Esophagus muscularis mucosa (tissue), 4 donors: ENCODE data around the gene INPP5A.

ENCODE experiments used
- EP300 ChIP-seq: sonication (generic); formaldehyde crosslinking; IDR thresholded peaks from one replicate; pipeline ENCODE4 v1.6.1; 2017; ENCODE audit warnings: antibody characterized with exemption
- POLR2A ChIP-seq: fragments of 450-650 bp; IDR thresholded peaks from one replicate; pipeline ENCODE4 v1.6.1; 2017; ENCODE audit warnings: antibody characterized with exemption, moderate library complexity, mild to moderate bottlenecking, low read depth
- POLR2AphosphoS5 ChIP-seq, 2 donors: sonication (generic); formaldehyde crosslinking; IDR thresholded peaks; one replicate each; pipeline ENCODE4 v1.6.1; 2017; ENCODE audit warnings: antibody characterized with exemption in 2 of 2
- TF ChIP-seq, protein P1 (sequence below), 3 experiments: fragments of 200-600 bp in 2 of 3; fragments of 450-650 bp in 1 of 3; sonication (generic) in 2 of 3; IDR thresholded peaks; one replicate each; pipeline ENCODE4 v1.5.1; 2017 to 2019; ENCODE audit warnings: antibody characterized with exemption in 3 of 3, mild to moderate bottlenecking in 2 of 3, moderate library complexity in 1 of 3

DNA sequence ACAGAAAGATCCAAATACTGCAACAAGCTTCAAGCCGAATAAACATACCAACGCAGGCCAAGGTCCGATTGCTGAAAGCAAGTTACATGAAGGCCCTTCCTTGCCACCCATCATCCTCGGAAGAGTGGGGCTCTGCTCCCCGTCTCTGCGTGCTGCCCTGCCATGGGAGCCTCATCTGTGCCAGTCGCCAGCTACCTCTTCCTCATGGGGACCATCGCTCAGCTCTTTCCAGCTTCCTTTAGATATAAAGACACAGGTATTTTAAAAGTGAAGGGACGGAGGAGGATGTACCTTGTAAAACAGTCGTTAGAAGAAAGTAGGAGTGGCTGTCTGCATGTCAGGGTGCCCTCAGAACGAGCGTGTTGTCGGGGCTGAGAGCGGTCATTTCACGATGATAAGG is 114.9 kb downstream of the INPP5A start:
- no peak for TF ChIP-seq POLR2A
- TF ChIP-seq, protein P1, sequence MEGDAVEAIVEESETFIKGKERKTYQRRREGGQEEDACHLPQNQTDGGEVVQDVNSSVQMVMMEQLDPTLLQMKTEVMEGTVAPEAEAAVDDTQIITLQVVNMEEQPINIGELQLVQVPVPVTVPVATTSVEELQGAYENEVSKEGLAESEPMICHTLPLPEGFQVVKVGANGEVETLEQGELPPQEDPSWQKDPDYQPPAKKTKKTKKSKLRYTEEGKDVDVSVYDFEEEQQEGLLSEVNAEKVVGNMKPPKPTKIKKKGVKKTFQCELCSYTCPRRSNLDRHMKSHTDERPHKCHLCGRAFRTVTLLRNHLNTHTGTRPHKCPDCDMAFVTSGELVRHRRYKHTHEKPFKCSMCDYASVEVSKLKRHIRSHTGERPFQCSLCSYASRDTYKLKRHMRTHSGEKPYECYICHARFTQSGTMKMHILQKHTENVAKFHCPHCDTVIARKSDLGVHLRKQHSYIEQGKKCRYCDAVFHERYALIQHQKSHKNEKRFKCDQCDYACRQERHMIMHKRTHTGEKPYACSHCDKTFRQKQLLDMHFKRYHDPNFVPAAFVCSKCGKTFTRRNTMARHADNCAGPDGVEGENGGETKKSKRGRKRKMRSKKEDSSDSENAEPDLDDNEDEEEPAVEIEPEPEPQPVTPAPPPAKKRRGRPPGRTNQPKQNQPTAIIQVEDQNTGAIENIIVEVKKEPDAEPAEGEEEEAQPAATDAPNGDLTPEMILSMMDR (IDR thresholded peaks at IDR 0.05), result no peak
- TF ChIP-seq EP300, result no peak
- no peak for TF ChIP-seq POLR2AphosphoS5 (IDR thresholded peaks at IDR 0.05)
